GM19452 (cell line): ENCODE results near the gene CRYBG1.
"Not testable (repeated sequence)": the region's sequence is repeated elsewhere in the genome, so short reads cannot be mapped to it uniquely, and the experiment has no call there.

Experiments
- ATAC-seq: cut with Tn5 transposase; IDR thresholded peaks from one replicate; pipeline ENCODE4 v1.9.1; 2021; ENCODE audit not compliant: unreplicated experiment

Gene CRYBG1

GRCh38 chr6:106547601-106548453, 187.3 kb downstream of the CRYBG1 start:
- ATAC-seq: no peak

- ATAC-seq: not testable (repeated sequence)
These were observed 188.5 kb downstream of the CRYBG1 start for GRCh38 chr6:106548926-106549455.

- ATAC-seq: no peak
These were observed 189.0 kb downstream of the CRYBG1 start for GRCh38 chr6:106549521-106549920.

- no peak for ATAC-seq
These were observed 190.6 kb downstream of the CRYBG1 start for GRCh38 chr6:106551155-106551554.

- ATAC-seq: no peak
These were observed 192.9 kb downstream of the CRYBG1 start for GRCh38 chr6:106553440-106553839.

GRCh38 chr6:106555767-106556166, 195.2 kb downstream of the CRYBG1 start:
- ATAC-seq: no peak

- ATAC-seq: no peak
These were observed 195.9 kb downstream of the CRYBG1 start for GRCh38 chr6:106556368-106556960.

- ATAC-seq: no peak
These were observed 197.3 kb downstream of the CRYBG1 start for GRCh38 chr6:106557837-106558236.

GRCh38 chr6:106558364-106558763, 197.8 kb downstream of the CRYBG1 start:
- no peak for ATAC-seq

- not testable (repeated sequence) for ATAC-seq
These were observed 199.1 kb downstream of the CRYBG1 start for GRCh38 chr6:106559659-106560058.

GRCh38 chr6:106560996-106561685, 200.6 kb downstream of the CRYBG1 start:
- no peak for ATAC-seq

GRCh38 chr6:106561686-106562405, 201.3 kb downstream of the CRYBG1 start:
- ATAC-seq: no peak

- no peak for ATAC-seq
These were observed 203.1 kb downstream of the CRYBG1 start for GRCh38 chr6:106563614-106564013.

GRCh38 chr6:106564476-106564875, 204.0 kb downstream of the CRYBG1 start:
- no peak for ATAC-seq

GRCh38 chr6:106568530-106568929, 208.0 kb downstream of the CRYBG1 start:
- ATAC-seq: no peak

- ATAC-seq: no peak
These were observed 208.9 kb downstream of the CRYBG1 start for GRCh38 chr6:106569428-106569827.

- ATAC-seq: no peak
These were observed 211.9 kb downstream of the CRYBG1 start for GRCh38 chr6:106572436-106572835.

- no peak for ATAC-seq
These were observed 212.5 kb downstream of the CRYBG1 start for GRCh38 chr6:106572875-106573585.

GRCh38 chr6:106574741-106575458, 214.4 kb downstream of the CRYBG1 start:
- ATAC-seq: no peak

GRCh38 chr6:106579281-106579680, 218.8 kb downstream of the CRYBG1 start:
- ATAC-seq: no peak
